Glomerular visceral epithelial cell (primary cell): ENCODE results near the gene IQCN.
"Not testable (repeated sequence)": the region's sequence is repeated elsewhere in the genome, so short reads cannot be mapped to it uniquely, and the experiment has no call there.

Source experiments
- DNase-seq: peaks from one replicate; pipeline ENCODE4 v3.0.0-alpha.2; 2016; ENCODE audit errors: extremely low spot score

Gene IQCN

DNA sequence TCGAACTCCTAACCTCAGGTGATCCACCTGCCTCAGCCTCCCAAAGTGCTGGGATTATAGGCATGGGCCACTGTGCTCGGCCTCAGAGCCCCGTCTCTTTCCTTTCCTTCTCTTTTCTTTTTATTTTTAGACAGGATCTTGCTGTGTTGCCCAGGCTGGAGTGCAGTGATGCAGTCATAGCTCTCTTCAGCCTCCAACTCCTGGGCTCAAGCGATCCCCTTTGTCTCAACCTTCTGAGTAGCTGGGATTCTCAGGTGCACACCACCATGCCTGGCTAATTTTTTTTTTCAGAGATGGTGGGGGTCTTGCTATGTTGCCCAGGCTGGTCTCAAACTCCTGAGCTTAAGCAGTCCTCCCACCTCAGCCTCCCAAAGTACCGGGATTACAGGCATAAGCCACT is 64.3 kb downstream of the IQCN start:
- DNase-seq, result not testable (repeated sequence)

DNA sequence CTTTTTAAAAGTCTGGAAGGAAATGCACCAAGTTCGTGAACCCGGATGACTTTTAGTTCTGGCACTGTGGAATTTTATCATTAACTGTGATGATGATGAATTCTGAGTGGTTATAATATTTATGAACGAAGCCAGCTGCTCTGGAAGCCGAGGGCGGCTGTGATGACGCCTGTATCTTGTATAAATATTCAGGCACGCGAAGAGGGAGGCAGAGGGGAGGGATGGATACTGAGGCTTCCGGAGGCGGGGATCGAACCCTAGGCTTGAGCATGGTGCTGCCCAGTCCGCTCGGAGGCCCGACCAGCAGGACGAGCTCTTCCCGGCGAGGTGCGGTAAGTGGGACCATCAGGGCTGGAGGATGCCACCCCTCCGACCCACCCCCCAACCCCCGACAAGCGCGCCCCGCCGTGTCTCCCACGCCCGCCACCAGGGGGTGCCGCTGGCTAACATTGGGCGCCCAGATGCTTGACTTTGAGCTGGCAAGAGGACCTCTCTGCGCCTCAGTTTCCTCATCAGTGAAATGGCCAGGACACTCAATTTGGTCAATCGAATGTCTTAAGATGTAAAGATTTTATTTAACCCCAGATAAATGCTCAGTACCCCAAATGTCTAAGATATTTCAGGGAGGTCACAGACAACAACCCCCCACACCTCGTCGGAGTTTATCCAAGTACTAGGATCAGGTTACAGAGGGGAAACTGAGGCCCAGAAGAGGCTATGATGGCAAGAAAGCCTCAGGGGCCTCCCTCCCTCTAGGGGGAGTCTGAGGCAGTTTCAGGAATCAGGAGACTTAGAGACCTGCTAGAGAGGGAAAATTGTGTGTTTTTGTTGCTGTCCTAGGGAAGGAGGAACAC is 65.9 kb downstream of the IQCN start:
- DNase-seq, result no peak
